Upper lobe of left lung (tissue), 4 donors: ENCODE results near the gene MYZAP.

Source experiments
- EP300 ChIP-seq, 4 donors: sonication (generic); formaldehyde crosslinking; IDR thresholded peaks; one replicate each; pipeline ENCODE4 v1.5.1; 2017; ENCODE audit warnings: antibody characterized with exemption in 4 of 4, control low read depth in 2 of 4
- POLR2A ChIP-seq, 4 donors: fragments of 450-650 bp; IDR thresholded peaks; one replicate each; pipeline ENCODE4 v1.5.1; 2016 to 2017; ENCODE audit warnings: antibody characterized with exemption in 4 of 4, mild to moderate bottlenecking in 2 of 4
- TF ChIP-seq, protein P1 (sequence below), 6 experiments: fragments of 450-650 bp in 4 of 6; fragments of 200-600 bp in 2 of 6; sonication (generic) in 2 of 6; IDR thresholded peaks; one replicate each; pipeline ENCODE4 v1.5.1; 2016 to 2019; ENCODE audit warnings: antibody characterized with exemption in 6 of 6

DNA sequence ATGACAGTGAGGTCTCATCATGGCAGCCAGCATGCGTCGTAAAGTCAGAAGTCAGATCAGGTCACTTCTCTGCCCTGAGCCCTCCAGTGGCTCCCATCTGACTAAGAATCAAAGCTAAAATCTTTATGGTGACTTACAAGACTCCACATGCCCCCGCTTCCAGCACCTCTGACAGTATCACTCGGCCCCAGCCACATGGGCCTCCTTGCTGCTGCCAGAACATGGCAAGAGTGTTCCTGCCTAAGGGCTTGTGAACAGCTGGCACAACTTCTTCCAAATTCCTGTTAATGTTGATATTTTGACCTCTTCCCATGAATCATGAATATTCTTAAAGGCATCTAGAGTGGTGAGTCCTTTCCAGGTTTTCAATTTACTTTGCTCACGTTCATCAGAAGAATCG is 135.3 kb downstream of the MYZAP start:
- TF ChIP-seq, protein P1, sequence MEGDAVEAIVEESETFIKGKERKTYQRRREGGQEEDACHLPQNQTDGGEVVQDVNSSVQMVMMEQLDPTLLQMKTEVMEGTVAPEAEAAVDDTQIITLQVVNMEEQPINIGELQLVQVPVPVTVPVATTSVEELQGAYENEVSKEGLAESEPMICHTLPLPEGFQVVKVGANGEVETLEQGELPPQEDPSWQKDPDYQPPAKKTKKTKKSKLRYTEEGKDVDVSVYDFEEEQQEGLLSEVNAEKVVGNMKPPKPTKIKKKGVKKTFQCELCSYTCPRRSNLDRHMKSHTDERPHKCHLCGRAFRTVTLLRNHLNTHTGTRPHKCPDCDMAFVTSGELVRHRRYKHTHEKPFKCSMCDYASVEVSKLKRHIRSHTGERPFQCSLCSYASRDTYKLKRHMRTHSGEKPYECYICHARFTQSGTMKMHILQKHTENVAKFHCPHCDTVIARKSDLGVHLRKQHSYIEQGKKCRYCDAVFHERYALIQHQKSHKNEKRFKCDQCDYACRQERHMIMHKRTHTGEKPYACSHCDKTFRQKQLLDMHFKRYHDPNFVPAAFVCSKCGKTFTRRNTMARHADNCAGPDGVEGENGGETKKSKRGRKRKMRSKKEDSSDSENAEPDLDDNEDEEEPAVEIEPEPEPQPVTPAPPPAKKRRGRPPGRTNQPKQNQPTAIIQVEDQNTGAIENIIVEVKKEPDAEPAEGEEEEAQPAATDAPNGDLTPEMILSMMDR (IDR thresholded peaks at IDR 0.05) = no peak
- TF ChIP-seq POLR2A (IDR thresholded peaks at IDR 0.05) = no peak
- TF ChIP-seq EP300 (IDR thresholded peaks at IDR 0.05) = no peak
